Measurements from ENCODE around the gene PPARG.
"Not testable (repeated sequence)": the region's sequence is repeated elsewhere in the genome, so short reads cannot be mapped to it uniquely, and the experiment has no call there.

The PPARG gene

GRCh38 chr3:12445523-12446240 is 156.8 kb downstream of the PPARG start:
- DNase-seq: no peak

GRCh38 chr3:12446298-12446697 is 157.4 kb downstream of the PPARG start:
- no peak for DNase-seq

- DNase-seq: no peak
Measured at GRCh38 chr3:12447075-12447474, 158.2 kb downstream of the PPARG start.

- not testable (repeated sequence) for DNase-seq
Measured at GRCh38 chr3:12448404-12449202, 159.7 kb downstream of the PPARG start.

GRCh38 chr3:12449889-12450682 is 161.2 kb downstream of the PPARG start:
- no peak for DNase-seq

GRCh38 chr3:12451481-12451880 is 162.6 kb downstream of the PPARG start:
- no peak for DNase-seq

GRCh38 chr3:12451960-12452359 is 163.1 kb downstream of the PPARG start:
- no peak for DNase-seq

- DNase-seq: no peak
Measured at GRCh38 chr3:12452361-12453330, 163.8 kb downstream of the PPARG start.

- DNase-seq: no peak
Measured at GRCh38 chr3:12454076-12454815, 165.4 kb downstream of the PPARG start.

- no peak for DNase-seq
Measured at GRCh38 chr3:12454816-12455121, 165.9 kb downstream of the PPARG start.

- no peak for DNase-seq
Measured at GRCh38 chr3:12455740-12456139, 166.9 kb downstream of the PPARG start.

GRCh38 chr3:12456441-12456840 is 167.6 kb downstream of the PPARG start:
- DNase-seq: no peak

- not testable (repeated sequence) for DNase-seq
Measured at GRCh38 chr3:12457380-12457779, 168.5 kb downstream of the PPARG start.

GRCh38 chr3:12458901-12459300 is 170.0 kb downstream of the PPARG start:
- DNase-seq: no peak

GRCh38 chr3:12460127-12460526 is 171.3 kb downstream of the PPARG start:
- DNase-seq: no peak

GRCh38 chr3:12461097-12461649 is 172.3 kb downstream of the PPARG start:
- DNase-seq: no peak

- no peak for DNase-seq
Measured at GRCh38 chr3:12462159-12462947, 173.5 kb downstream of the PPARG start.

- no peak for DNase-seq
Measured at GRCh38 chr3:12463686-12464085, 174.8 kb downstream of the PPARG start.

GRCh38 chr3:12464181-12464580 is 175.3 kb downstream of the PPARG start:
- no peak for DNase-seq

- no peak for DNase-seq
Measured at GRCh38 chr3:12465151-12465835, 176.4 kb downstream of the PPARG start.

Data from NCI-H1092 (cell line).